ENCODE measurements around the gene USP20. TPM values are rescaled to one million over a fixed set of nuclear protein-coding genes. Genes with fewer than 3 reads are reported as not detected.

The USP20 gene
- total and polyA plus RNA-seq, 2 donors from 2014 or later, result 22.8 to 28.8 TPM

GRCh38 chr9:129891569-129891968 is 56.3 kb downstream of the USP20 start:
- Histone ChIP-seq H3K36me3 (ENCODE audit: control insufficient read depth in 2 of 3, insufficient read depth in 3 of 3, low read length in 3 of 3) (peaks cover 0 to 7% (median 0%) of the 10 kb centered on the region in 3 donors), H3K9ac (ENCODE audit: low read length in 3 of 3) (no peak overlapping the region), H3K27me3 (ENCODE audit: control insufficient read depth, insufficient read depth, low read length) (no peaks in the 10 kb centered on the region), H3K4me1 (ENCODE audit: control insufficient read depth in 2 of 3, insufficient read depth in 2 of 3, low read depth in 1 of 3, low read length in 3 of 3) (peaks cover 0 to 4% (median under 1%) of the 10 kb centered on the region in 3 donors), H3K4me3 (ENCODE audit: low read length in 3 of 3) (no peak overlapping the region), H3K27ac (ENCODE audit: low read depth in 2 of 2, low read length in 2 of 2) (no peak overlapping the region), H3K9me3 (ENCODE audit: control insufficient read depth in 2 of 3, insufficient read depth in 1 of 3, low read length in 3 of 3) (no peaks in the 10 kb centered on the region)
- intact Hi-C loops (cut with DNase I), result no loop called here
- DNase-seq (no peak), FAIRE-seq (no peak)
- TF ChIP-seq CTCF (IDR thresholded peaks at IDR 0.05; ENCODE audit: borderline replicate concordance, extremely low read depth, insufficient read depth), result no peak

GRCh38 chr9:129894120-129894823 is 59.0 kb downstream of the USP20 start:
- H3K4me1 ChIP-seq (ENCODE audit: control insufficient read depth in 2 of 3, insufficient read depth in 2 of 3, low read depth in 1 of 3, low read length in 3 of 3), result peaks cover 0 to 2% (median 0%) of the 10 kb centered on the region in 3 donors
- no peak for TF ChIP-seq CTCF (IDR thresholded peaks at IDR 0.05; ENCODE audit: borderline replicate concordance, extremely low read depth, insufficient read depth)

GRCh38 chr9:129895376-129896268 is 60.4 kb downstream of the USP20 start:
- intact Hi-C loops (cut with DNase I), result no loop called here
- FAIRE-seq, result no peak
- DNase-seq, result no peak
- TF ChIP-seq CTCF (IDR thresholded peaks at IDR 0.05; ENCODE audit: borderline replicate concordance, extremely low read depth, insufficient read depth), result no peak
- Histone ChIP-seq H3K27ac (ENCODE audit: low read depth in 2 of 2, low read length in 2 of 2) (no peak overlapping the region), H3K4me3 (ENCODE audit: low read length in 3 of 3) (no peak overlapping the region), H3K4me1 (ENCODE audit: control insufficient read depth in 2 of 3, insufficient read depth in 2 of 3, low read depth in 1 of 3, low read length in 3 of 3) (no peaks in the 10 kb centered on the region), H3K36me3 (ENCODE audit: control insufficient read depth in 2 of 3, insufficient read depth in 3 of 3, low read length in 3 of 3) (peaks cover 1 to 9% (median 8%) of the 10 kb centered on the region in 3 donors), H3K27me3 (ENCODE audit: control insufficient read depth, insufficient read depth, low read length) (no peaks in the 10 kb centered on the region), H3K9ac (ENCODE audit: low read length in 3 of 3) (no peak overlapping the region), H3K9me3 (ENCODE audit: control insufficient read depth in 2 of 3, insufficient read depth in 1 of 3, low read length in 3 of 3) (no peaks in the 10 kb centered on the region)

More at GRCh38 chr9:129894120-129894823, 59.0 kb downstream of the USP20 start:
- Histone ChIP-seq H3K4me3 (ENCODE audit: low read length in 3 of 3) (no peak overlapping the region), H3K27me3 (ENCODE audit: control insufficient read depth, insufficient read depth, low read length) (no peaks in the 10 kb centered on the region), H3K27ac (ENCODE audit: low read depth in 2 of 2, low read length in 2 of 2) (no peak overlapping the region), H3K9me3 (ENCODE audit: control insufficient read depth in 2 of 3, insufficient read depth in 1 of 3, low read length in 3 of 3) (no peaks in the 10 kb centered on the region), H3K9ac (ENCODE audit: low read length in 3 of 3) (no peak overlapping the region), H3K36me3 (ENCODE audit: control insufficient read depth in 2 of 3, insufficient read depth in 3 of 3, low read length in 3 of 3) (peaks cover 0 to 7% (median 4%) of the 10 kb centered on the region in 3 donors)
- intact Hi-C loops (cut with DNase I), result no loop called here
- FAIRE-seq (no peak), DNase-seq (no peak)

Data from kidney (tissue), 14 donors.